GM21360 (cell line): ENCODE data around the gene BAZ1A.
"Not testable (repeated sequence)": the region's sequence is repeated elsewhere in the genome, so short reads cannot be mapped to it uniquely, and the experiment has no call there.

ENCODE experiments used
- ATAC-seq: cut with Tn5 transposase; IDR thresholded peaks from one replicate; pipeline ENCODE4 v1.9.1; 2021; ENCODE audit warnings: mild to moderate bottlenecking, moderate library complexity; ENCODE audit not compliant: unreplicated experiment

The BAZ1A gene

DNA sequence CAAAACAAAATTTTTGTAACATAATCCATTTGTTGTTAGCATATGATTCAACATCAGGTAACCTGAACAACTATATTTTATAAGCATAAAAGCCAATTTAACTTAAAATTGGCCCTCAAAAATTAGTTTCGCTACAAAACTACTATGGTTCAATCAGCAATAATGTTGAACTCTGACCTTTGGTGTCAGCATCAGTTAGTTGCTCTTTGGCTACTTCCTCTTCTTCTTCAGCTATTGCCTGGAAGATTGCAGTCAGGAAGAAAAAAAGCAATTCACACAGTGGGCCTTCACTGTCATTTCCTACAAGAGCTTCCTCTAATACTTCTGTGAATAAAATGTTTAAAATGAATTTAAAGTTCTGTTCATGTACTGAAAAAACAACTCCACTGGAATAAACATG is 82.6 kb downstream of the BAZ1A start:
- no peak for ATAC-seq

DNA sequence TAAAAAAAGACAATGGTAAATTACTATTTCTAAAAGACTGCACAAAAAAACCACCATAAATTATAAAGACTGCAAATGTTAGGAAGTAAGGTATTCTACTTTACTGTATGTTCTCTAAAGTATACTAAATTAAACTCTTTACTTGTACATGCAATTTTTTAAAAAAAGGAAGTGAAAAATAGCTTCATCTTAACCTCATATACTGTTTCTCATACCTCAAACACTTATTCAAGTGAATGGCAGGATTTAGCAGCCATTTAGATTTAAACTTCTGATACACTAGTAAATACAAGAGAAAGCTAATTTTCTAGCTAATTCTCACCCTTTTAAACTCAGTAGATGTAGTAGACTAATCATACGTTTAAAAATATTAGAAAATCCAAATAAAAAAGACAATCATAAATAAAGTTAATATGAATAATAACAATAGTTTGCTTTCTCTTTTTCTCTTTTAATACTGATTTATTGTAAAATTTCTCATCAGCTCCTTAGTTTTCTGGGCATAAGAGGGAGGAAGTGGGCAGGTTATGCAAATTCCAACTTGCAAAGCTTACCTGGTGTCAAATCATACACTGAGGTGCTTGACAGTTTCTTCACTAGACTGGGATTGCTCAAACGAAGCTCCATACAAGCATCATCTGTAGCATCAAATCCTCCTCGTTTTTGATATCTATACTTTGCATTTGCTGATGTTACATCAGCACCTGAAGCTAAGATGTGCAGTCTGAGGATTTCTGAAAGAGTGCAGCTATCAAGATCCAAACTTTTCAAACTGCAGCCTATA is 89.7 kb downstream of the BAZ1A start:
- peak; percentile 44 for ATAC-seq

DNA sequence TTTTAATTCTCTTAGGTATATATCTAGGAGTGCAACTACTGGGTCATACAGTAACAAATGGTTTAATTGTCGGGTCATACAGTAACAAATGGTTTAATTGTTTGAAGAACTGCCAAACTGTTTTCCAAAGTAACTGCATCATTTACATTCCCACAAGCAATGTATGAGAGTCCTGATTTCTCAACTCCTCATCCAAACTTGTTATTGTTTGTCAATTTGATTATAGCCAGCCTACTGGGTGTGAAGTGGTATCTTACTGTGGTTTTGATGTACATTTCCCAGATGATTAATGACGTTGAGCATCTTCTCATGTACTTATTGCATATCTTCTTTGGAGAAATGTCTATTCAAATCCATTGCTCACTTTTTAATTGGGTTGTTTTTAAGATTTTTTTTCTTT is 93.1 kb downstream of the BAZ1A start:
- no peak for ATAC-seq

DNA sequence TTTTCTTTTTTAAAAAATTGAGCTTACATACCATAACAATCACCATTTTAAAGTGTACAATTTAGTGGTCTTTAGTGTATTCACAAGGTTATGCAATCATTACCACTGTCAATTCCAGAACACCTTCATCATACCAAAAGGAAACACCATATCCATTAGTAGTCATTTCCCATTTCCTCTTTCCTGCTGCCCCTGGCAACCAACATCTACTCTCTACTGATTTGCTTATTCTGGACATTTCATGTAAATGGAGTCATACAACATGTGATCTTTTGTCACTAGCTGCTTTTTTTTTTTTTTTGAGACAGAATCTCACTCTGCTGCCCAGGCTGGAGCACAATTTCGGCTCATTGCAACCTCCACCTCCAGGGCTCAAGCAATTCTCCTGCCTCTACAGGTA is 93.9 kb downstream of the BAZ1A start:
- no peak for ATAC-seq

DNA sequence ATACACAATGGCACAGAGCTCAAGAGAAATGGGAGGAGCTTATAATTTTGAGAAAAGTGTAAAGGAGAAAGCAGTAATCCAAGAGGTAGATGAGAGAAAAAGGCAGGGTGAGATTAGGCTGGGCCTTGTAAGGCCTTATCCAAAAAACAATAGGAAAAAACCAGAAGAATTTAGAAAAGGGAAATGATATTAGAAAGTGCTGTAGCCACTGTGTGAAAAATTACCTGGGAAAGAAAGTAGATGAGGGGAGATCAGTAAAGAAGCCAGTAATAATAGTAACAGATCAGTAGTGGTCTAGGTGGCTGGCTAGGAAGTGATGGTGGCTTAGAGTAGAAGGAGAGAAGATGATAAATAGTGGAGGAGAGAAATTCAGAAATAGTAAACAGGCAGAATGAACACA is 94.5 kb downstream of the BAZ1A start:
- ATAC-seq, result no peak

DNA sequence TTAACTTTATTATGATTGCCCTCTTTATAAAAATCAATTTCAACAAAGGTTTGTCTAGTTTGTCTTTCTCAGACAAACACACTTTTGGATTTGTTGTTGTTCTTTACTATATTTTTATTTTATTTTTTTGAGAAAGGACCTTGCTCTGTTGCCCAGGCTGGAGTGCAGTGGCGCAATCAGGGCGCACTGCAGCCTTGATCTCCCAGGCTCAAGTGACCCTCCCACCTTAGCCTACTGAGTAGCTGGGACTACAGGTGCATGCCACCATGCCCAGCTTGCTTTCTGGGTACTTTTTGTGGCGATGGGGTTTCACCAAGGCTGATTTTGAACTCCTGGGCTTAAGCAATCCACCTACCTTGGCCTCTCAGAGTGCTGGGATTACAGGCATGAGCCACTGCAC is 96.4 kb downstream of the BAZ1A start:
- no peak for ATAC-seq

DNA sequence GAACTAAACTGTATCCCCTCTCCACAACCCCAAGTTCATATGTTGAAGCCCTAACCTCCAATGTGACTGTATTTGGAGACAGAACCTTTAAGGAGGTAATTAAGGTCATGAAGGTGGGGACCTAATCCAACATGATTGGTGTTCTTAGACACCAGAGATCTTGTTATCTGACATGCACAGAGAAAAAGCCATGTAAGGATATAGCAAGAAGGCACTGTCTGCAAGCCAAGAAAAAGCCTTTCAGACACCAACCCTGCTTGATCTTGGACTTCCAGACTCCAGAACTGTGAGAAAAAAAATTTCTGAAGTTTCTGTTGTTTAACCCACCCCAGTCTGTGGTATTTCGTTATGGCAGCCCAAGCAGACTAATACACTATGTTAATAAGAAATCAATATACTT is 98.5 kb downstream of the BAZ1A start:
- ATAC-seq, result no peak

DNA sequence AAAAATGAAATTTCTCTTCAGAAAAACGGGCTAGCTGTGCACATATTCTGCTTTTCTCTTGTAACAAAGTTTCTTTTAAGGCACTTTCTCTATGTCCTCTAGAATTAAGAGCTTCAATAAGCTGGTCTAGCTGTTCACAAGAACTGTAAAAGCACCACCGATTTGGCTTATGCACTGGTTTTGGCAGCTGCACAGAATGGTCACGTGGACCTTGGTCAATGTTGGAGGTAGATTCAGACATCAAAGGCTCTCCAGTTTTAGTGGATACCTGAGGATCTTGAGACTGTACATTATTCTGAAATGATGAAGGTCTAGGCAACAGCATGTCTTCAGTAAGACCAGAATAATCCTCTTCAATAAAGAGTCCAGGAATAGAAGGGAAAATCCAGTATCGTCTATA is 99.2 kb downstream of the BAZ1A start:
- no peak for ATAC-seq

DNA sequence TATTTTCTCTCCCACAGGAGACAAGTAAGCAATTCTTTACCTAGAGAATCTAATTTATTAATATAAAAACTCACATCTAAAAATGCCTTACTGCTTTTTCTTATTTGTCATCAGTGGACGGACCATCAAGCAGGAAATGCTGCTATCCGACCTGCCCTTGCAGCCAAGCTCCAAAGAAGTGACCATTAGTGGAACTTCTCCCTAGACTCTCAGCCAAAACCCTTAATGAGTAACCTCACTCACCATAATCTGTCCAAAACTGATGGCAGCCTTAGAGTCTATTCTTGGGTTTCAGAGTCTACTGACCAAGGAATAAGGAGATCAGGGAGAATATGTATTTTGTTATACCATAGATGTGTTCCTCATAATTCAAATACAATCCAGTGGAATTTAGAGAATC is 99.8 kb downstream of the BAZ1A start:
- no peak for ATAC-seq

DNA sequence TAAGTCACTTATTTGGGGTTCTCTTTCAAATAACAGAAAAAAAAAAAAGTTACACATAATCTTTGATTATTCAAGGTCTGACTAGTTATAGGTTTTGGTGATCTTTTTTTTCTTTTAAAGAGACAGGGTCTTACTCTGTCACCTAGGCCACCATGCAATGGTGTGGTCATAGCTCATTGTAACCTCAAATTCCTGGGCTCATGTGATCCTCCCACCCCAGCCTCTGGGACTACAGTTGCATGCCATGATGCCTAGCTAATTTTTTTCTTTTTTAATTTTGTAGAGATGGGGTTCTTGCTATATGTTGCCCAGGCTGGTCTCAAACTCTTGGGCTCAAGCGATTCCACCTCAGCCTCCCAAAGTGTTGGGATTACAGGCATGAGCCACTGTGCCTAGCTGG is 104.3 kb downstream of the BAZ1A start:
- no peak for ATAC-seq

DNA sequence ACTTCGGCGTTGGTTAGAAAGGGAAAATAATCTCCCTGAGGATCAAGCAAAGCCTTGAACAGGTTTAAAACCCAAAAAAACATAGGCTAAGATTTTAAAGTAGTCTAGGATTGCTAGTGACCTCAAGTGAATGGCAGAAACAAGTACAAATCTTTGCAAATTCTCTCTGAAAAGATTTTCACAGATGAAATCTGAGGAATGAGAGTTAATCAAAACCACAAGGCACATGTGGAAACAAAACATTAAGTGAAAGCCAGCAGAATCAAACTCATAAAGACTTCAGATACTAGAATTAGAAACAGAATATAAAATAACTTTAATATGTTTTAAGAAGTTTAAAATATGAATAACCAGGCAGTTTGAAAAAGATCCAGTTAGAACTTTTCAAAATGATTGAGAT is 108.6 kb downstream of the BAZ1A start:
- no peak for ATAC-seq

DNA sequence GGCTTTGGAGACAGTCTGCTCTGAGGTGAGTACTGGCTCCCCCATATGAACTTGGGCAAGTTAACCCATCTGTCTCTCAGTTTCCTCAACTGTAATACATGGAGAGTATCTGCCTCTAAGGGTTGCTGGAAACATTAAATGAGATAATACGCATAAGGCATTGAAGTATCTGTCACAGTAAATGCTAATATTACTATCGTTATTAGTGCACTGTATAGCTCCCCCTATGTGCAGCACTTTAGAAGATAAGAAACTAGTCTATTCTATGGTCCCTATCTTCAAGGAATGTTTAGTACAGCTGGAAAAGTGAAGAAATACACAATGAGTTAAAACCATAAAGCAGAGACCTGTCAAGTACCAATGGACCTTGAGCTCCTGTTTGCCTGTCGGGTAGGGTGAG is 109.1 kb downstream of the BAZ1A start:
- ATAC-seq, result no peak

DNA sequence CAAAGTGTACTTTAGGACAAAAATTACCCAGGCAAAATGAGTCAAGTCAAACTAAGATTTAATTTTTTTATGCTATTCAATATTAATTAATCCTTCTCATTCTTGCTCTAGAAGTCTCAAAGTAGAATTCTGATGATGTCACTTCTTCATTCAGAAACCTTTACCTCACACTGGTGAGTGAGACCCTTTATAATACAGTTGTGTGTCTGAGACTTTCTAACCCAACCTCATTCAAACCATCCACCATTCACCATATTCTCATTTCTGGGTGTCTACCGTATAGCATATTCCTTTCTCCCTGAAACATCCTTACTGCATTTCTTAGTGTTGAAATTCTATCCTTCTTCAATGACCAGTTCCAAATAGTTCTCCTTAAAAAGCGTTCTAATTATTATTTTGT is 119.9 kb downstream of the BAZ1A start:
- ATAC-seq, result no peak

DNA sequence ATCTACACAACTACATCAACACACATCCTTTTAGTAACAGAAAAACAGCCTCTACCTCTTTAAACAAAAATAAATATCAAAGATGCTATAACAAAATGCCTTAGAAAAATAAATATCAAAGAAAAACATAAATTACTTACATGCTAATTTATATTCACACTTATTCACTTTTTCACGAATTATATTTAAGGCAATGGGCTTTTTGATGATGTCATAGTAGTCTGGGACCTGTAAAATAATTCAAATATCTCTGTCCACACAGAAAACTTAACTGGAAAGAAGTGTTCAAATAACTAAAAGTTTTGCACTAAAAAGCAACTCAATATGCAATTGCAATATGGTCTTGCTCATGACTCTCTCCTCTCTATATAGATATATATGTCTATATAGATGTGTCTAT is 120.5 kb downstream of the BAZ1A start:
- ATAC-seq, result no peak

DNA sequence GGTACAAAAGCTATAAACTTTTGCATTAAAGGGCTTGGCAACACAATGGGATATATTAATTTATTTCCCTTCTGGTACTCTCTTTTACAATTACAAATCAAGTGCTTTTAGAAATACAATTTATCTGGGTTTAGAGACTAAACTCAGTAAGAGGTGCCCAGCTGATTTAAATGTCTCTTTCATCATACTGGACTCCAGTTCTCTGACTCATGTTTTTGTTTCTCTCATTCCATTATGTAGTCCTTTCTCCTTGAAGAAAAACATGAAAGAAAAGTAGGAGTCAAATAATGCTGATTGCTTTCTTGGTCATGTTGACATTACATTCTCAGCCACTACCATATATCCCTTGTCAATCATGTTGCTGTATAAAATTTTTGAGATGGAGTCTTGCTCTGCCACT is 124.5 kb downstream of the BAZ1A start:
- ATAC-seq, result no peak

DNA sequence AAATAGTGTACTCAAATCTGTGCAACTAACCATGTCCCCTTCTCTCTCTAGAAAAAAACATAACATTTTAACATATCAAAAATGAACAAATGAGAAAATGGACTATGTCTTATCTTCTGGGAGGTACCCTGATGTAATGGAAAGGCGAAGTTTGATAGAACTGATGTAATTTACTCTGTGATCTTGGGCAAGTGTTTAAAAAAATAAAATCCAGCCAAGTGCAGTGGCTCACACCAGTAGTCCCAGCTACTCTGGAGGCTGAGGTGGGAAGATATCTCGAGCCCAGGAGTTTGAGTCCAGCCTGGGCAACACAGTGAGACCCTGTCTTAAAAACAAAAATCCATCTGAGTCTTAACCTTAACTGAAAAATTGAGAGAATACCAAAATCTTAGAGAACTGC is 124.9 kb downstream of the BAZ1A start:
- ATAC-seq, result no peak

DNA sequence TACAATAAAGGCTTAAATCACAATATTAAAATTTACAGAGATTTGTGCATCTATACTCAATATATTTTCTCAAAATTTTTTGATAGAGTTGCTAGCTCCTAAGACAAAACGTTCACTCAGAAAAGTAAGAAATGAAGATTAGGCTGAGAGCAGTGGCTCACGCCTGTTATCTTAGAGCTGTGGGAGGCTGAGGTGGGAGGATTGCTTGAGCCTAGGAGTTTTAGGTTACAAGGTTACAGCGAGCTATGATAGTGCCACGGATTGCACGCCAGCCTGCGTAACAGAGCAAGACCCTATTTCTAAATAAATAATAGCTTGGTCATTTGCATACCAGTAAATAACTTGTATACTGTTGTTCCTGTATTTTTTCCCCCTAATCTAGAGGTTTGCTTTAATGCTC is 125.8 kb downstream of the BAZ1A start:
- no peak for ATAC-seq

DNA sequence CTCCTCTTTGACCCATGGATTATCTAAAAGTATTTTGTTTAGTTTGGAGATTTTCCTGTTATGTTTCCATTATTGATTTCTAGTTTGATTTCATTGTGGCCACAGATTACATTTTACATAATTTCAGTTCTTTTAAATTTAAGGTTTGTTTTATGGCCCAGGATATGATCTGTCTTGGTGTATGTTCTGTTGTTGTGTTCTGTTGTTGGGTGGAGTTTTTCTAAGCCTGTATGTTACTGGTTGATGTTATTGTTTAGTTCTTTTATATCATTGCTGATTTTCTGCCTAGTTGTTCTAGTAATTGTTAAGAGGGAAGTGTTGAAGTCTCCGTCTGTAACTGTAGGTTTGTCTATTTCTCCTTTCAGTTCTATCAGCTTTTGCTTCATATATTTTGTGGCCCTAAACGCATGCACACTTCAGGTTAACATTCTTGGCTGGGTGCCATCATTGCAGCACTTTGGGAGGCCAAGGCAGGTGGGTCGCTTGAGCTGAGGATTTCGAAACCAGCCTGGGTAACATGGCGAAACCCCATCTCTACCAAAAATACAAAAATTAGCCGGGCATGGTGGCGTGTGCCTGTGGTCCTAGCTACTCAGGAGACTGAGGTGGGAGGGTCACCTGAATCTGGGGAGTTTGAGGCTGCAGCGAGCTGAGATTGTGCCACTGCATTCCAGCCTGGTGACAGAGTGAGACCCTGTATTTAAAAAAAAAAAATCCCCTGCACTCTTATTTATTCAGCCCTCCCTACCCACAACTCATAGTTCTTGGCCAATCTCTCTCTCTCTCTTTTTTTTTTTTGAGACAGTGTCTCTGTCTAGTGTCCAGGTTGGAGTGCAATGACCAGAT is 132.7 kb downstream of the BAZ1A start:
- no peak for ATAC-seq

DNA sequence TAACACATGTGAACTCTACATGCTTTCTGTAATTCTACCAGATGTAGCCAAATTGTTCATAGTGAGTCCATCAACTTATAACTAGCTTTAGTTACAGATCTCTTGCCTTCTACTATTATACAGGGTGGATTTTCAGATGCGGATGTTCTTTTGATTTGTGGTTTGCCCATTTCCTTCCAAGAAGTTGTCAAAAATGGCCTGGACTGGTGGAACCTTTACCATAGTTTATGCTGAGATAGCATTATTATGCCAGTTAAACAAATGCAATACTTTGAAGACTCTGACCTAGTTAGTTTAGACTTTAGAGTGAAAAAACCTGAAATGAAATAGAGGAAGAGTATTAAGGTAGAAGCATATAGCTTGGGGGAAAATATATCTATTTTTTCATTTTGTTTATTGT is 133.3 kb downstream of the BAZ1A start:
- no peak for ATAC-seq

DNA sequence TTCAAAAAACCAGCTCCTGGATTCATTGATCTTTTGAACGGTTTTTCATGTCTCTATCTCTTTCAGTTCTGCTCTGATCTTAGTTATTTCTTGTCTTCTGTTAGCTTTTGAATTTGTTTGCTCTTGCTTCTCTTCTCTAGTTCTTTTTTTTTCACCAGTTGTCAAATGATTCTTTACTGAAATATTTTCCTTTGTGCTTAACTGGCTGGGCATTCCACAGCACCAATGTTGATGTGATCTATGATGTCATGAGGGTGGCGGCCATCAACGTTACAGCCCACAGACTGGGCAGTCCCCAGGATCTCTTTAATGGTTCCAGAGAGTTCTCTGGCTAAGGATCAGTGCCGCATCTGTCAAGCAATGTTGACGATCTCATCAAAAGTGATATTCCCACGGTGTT is 135.0 kb downstream of the BAZ1A start:
- ATAC-seq, result not testable (repeated sequence)

DNA sequence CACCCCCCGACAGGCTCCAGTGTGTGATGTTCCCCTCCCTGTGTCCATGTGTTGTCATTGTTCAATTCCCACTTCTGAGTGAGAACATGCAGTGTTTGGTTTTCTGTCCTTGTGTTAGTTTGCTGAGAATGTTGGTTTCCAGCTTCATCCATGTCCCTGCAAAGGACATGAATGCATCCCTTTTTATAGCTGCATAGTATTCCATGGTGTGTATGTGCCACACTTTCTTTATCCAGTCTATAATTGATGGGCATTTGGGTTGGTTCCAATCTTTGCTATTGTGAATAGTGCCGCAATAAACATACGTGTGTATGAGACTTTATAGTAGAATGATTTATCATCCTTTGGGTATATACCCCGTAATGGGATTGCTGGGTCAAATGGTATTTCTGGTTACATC is 138.1 kb downstream of the BAZ1A start:
- ATAC-seq, result not testable (repeated sequence)

DNA sequence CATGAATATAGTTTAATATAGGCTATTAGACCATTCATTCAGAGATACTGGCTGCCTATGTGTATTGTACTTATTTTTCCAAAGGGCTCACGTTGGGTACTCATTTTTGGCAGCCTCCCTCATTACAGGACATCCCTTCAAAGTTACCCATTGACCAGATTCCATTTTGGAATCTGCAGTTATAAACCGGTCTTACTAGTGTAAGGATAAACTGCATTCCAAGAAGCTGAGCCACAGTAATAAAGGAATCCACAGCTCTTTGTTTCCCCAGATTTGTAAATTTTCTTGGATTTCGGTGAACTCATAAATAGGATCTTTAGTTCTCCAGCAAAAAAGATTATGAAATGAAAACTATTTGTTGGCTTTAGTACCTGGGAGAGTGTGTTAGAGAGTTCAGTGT is 141.9 kb downstream of the BAZ1A start:
- ATAC-seq, result no peak
